LNCAP (cell line): ENCODE data around the gene RUFY1.

ENCODE experiments used
- CTCF ChIP-seq: fragments of 450-650 bp; IDR thresholded peaks from 2 replicates; pipeline ENCODE4 v1.5.1; 2017; ENCODE audit warnings: mild to moderate bottlenecking

The RUFY1 gene

DNA sequence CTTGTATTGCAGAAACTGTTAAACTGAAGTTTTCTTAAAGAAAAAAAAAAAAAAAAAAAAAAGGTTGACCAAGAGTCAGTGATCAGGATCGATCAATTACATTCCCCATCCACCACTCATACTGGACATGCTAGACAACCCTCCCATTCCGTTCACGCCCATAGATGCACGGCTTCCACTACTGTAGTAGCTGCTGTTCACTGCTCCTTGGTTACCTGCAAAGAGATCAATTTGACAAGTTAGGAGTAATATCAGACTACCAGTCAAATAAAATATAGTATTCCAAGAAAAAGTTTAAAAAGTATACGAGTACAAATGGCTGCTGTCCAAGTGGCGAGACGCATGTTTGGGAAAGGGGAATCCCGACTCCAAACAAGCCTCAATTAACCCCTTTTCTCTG, 64.4 kb downstream of the RUFY1 start:
- no peak for TF ChIP-seq CTCF

GRCh38 chr5:179615203-179615602, 64.8 kb downstream of the RUFY1 start:
- TF ChIP-seq CTCF, result no peak

- no peak for TF ChIP-seq CTCF
Measured at GRCh38 chr5:179616002-179616594, 65.7 kb downstream of the RUFY1 start.

- no peak for TF ChIP-seq CTCF
Measured at GRCh38 chr5:179617930-179618329, 67.6 kb downstream of the RUFY1 start.

- no peak for TF ChIP-seq CTCF
Measured at GRCh38 chr5:179618923-179619554, 68.7 kb downstream of the RUFY1 start.

- no peak for TF ChIP-seq CTCF
Measured at GRCh38 chr5:179619776-179620175, 69.4 kb downstream of the RUFY1 start.

- TF ChIP-seq CTCF, result no peak
Measured at GRCh38 chr5:179620293-179620692, 69.9 kb downstream of the RUFY1 start.
